Measurements from ENCODE around the gene TANGO2. TPM values are rescaled to one million over a fixed set of nuclear protein-coding genes. Genes with fewer than 3 reads are reported as not detected.

Gene TANGO2
- total RNA-seq, 1 donor from 2014 or later, result 10.0 TPM

DNA sequence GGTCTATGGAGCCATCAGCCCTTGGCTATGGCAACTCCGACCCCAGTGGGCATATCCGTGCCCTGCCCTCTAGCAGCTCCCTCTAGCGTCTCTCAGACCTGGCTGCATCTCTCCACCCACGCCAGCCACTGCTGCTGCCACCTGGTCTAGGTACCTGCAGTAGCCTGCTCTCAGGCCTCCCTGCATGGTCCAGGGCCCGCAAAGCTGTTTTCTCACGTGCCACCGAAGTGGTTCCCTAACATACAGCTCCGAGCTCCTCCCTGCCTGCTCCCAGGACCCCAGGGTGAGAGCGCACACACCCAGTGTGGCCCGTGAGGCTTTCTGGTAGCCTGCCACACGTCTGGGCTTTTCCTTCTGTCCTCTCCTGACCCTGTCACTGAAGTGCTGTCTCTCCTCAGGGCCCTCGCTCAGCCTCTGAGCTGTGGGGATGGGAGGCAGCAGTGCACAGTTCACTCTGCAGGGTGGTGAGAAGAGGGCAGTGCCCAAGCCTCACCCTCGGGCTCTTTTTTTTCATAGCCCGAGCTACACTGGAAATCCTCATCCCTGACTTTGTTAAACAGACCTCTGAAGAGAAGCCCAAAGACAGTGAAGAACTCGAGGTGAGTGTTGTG is 73.4 kb downstream of the TANGO2 start:
- H4K20me1 ChIP-seq (ENCODE audit: low read depth), result peaks cover 51% of the 10 kb centered on the region
- H3K36me3 ChIP-seq, result peaks cover 37% of the 10 kb centered on the region
- H3K9ac ChIP-seq, result no peak overlapping the region
- peaks cover 79% of the 10 kb centered on the region for H3K36me3 Mint-ChIP-seq
- no peak overlapping the region for H3K27ac Mint-ChIP-seq
- no peak for DNase-seq (ENCODE audit: low spot score)
- TF ChIP-seq EZH2 (IDR thresholded peaks at IDR 0.05) (no peak), EZH2phosphoT487 (IDR thresholded peaks at IDR 0.05) (no peak)
- TF ChIP-seq, protein P1, sequence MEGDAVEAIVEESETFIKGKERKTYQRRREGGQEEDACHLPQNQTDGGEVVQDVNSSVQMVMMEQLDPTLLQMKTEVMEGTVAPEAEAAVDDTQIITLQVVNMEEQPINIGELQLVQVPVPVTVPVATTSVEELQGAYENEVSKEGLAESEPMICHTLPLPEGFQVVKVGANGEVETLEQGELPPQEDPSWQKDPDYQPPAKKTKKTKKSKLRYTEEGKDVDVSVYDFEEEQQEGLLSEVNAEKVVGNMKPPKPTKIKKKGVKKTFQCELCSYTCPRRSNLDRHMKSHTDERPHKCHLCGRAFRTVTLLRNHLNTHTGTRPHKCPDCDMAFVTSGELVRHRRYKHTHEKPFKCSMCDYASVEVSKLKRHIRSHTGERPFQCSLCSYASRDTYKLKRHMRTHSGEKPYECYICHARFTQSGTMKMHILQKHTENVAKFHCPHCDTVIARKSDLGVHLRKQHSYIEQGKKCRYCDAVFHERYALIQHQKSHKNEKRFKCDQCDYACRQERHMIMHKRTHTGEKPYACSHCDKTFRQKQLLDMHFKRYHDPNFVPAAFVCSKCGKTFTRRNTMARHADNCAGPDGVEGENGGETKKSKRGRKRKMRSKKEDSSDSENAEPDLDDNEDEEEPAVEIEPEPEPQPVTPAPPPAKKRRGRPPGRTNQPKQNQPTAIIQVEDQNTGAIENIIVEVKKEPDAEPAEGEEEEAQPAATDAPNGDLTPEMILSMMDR (IDR thresholded peaks at IDR 0.05), result no peak
- H3K27ac ChIP-seq, result no peak overlapping the region
- no peak overlapping the region for H3K4me3 Mint-ChIP-seq
- no peak overlapping the region for H3K4me3 ChIP-seq
- H3K79me2 ChIP-seq (ENCODE audit: low read depth), result peaks cover 61% of the 10 kb centered on the region
- peaks cover 5% of the 10 kb centered on the region for H3K27me3 Mint-ChIP-seq (ENCODE audit: insufficient read depth, low read depth)
- H3K9me3 ChIP-seq (ENCODE audit: low read depth), result no peaks in the 10 kb centered on the region
- peaks cover 4% of the 10 kb centered on the region for H3F3A ChIP-seq (ENCODE audit: low read depth)
- no peak overlapping the region for H2AFZ ChIP-seq (replicated peaks)
- no peaks in the 10 kb centered on the region for H3K27me3 ChIP-seq
- no peaks in the 10 kb centered on the region for H3K4me1 Mint-ChIP-seq
- H3K9me3 Mint-ChIP-seq, result no peaks in the 10 kb centered on the region
- H3K4me1 ChIP-seq, result no peaks in the 10 kb centered on the region
- no peak overlapping the region for H3K4me2 ChIP-seq

DNA sequence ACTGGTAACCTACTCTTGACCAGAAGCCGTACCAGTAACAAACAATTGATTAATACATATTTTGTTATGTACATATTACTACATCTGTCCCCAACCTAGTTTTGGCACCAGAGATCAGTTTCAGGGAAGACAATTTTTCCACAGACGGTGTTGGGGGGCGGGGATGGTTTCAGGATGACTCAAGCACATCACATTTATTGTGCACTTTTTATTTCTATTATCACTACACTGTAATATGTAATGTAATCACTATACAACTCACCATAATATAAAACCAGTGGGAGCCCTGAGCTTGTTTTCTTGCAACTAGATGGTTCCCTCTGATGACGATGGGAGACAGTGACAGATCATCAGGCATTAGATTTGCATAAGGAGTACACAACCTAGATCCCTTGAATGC is 74.6 kb downstream of the TANGO2 start:
- DNase-seq (ENCODE audit: low spot score), result no peak
- no peaks in the 10 kb centered on the region for H3K4me1 ChIP-seq
- no peak overlapping the region for H2AFZ ChIP-seq (replicated peaks)
- no peak overlapping the region for H3K27ac ChIP-seq
- no peak overlapping the region for H3K4me2 ChIP-seq
- no peak overlapping the region for H3K9ac ChIP-seq
- Mint-ChIP-seq H3K9me3 (no peaks in the 10 kb centered on the region), H3K27me3 (ENCODE audit: insufficient read depth, low read depth) (peaks cover 5% of the 10 kb centered on the region), H3K27ac (peak overlapping the region; percentile 44), H3K4me1 (no peaks in the 10 kb centered on the region), H3K36me3 (peaks cover 78% of the 10 kb centered on the region), H3K4me3 (no peak overlapping the region)
- peaks cover 51% of the 10 kb centered on the region for H4K20me1 ChIP-seq (ENCODE audit: low read depth)
- H3K79me2 ChIP-seq (ENCODE audit: low read depth), result peaks cover 61% of the 10 kb centered on the region
- no peaks in the 10 kb centered on the region for H3K9me3 ChIP-seq (ENCODE audit: low read depth)
- H3K36me3 ChIP-seq, result peaks cover 32% of the 10 kb centered on the region
- peaks cover 4% of the 10 kb centered on the region for H3F3A ChIP-seq (ENCODE audit: low read depth)
- H3K4me3 ChIP-seq, result no peak overlapping the region
- TF ChIP-seq EZH2phosphoT487 (IDR thresholded peaks at IDR 0.05) (no peak), EZH2 (IDR thresholded peaks at IDR 0.05) (no peak)
- TF ChIP-seq, protein P1 (IDR thresholded peaks at IDR 0.05), result no peak
- H3K27me3 ChIP-seq, result no peaks in the 10 kb centered on the region

DNA sequence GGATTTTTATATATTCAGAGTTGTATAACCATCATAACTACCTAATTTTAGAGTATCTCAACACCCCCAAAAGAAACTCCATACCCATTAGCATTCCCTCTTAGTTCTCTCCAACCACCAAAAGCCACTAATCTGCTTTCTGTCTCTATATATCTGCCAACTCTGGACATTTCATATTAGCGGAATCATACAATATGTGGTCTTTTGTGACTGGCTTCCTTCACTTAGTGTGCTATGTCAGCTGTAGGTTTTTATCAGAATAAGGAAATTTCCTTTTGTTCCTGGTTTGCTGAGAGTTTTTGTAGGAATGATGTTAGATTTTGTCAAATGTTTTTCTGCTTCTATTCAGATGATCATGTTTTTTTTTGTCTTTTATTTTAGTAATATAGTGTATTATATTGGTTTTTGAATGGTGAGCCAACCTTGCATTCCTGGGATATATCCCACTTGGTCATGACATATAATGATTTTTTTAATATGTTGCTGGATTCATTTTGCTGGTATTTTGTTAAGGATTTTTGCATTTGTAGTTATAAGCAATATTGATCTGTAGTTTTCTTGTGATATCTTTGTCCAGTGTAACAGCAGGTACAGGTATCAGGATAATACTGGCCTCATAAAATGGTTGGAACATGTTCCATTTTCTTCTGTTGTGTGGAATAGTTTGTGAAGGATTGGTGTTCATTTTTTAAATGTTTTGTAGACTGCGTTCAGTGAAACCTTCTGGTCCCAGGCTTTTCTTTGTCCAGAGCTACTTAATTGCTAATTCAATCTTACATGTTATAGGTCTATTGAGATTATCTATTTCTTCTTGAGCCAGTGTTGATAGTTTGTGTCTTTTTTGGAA is 75.9 kb downstream of the TANGO2 start:
- H3K4me3 ChIP-seq, result no peak overlapping the region
- H4K20me1 ChIP-seq (ENCODE audit: low read depth), result peaks cover 45% of the 10 kb centered on the region
- no peak overlapping the region for H3K4me2 ChIP-seq
- no peak overlapping the region for H3K9ac ChIP-seq
- no peak overlapping the region for H3K27ac Mint-ChIP-seq
- TF ChIP-seq EZH2 (IDR thresholded peaks at IDR 0.05) (no peak), EZH2phosphoT487 (IDR thresholded peaks at IDR 0.05) (no peak)
- TF ChIP-seq, protein P1 (IDR thresholded peaks at IDR 0.05), result no peak
- no peak overlapping the region for H2AFZ ChIP-seq (replicated peaks)
- no peaks in the 10 kb centered on the region for H3K9me3 ChIP-seq (ENCODE audit: low read depth)
- no peak overlapping the region for H3K4me3 Mint-ChIP-seq
- peaks cover 72% of the 10 kb centered on the region for H3K36me3 Mint-ChIP-seq
- H3K27me3 ChIP-seq, result no peaks in the 10 kb centered on the region
- H3K79me2 ChIP-seq (ENCODE audit: low read depth), result peaks cover 66% of the 10 kb centered on the region
- no peaks in the 10 kb centered on the region for H3K4me1 ChIP-seq
- no peaks in the 10 kb centered on the region for H3F3A ChIP-seq (ENCODE audit: low read depth)
- peaks cover 30% of the 10 kb centered on the region for H3K36me3 ChIP-seq
- H3K9me3 Mint-ChIP-seq, result no peaks in the 10 kb centered on the region
- no peak for DNase-seq (ENCODE audit: low spot score)
- H3K27me3 Mint-ChIP-seq (ENCODE audit: insufficient read depth, low read depth), result peaks cover 2% of the 10 kb centered on the region
- H3K27ac ChIP-seq, result no peak overlapping the region
- H3K4me1 Mint-ChIP-seq, result no peaks in the 10 kb centered on the region
